ENCODE data around the gene CHCT1. TPM values are rescaled to one million over a fixed set of nuclear protein-coding genes. Genes with fewer than 3 reads are reported as not detected.
"Not testable (repeated sequence)": the region's sequence is repeated elsewhere in the genome, so short reads cannot be mapped to it uniquely, and the experiment has no call there.

CHCT1 gene
- not detected in 2 replicates for total RNA-seq (2022)
- Bru-seq, nascent RNA: not detected
- BruChase-seq, experiment 1, labeled RNA remaining after a 2-hour chase: not detected
- BruChase-seq, experiment 2, labeled RNA remaining after a 6-hour chase: not detected
- long read RNA-seq: 0 reads

- Mint-ChIP-seq H3K9me3 (ENCODE audit: unreplicated experiment) (no peaks in the 10 kb centered on the region), H3K4me1 (ENCODE audit: low read depth, unreplicated experiment) (no peaks in the 10 kb centered on the region), H3K27ac (ENCODE audit: unreplicated experiment) (no peak within 1 kb of the TSS), H3K4me3 (ENCODE audit: unreplicated experiment) (peak within 1 kb of the TSS; percentile 20), H3K36me3 (ENCODE audit: insufficient read depth, unreplicated experiment) (no peaks in the 10 kb centered on the region), H3K27me3 (ENCODE audit: insufficient read depth, unreplicated experiment) (no peaks in the 10 kb centered on the region)
- TF ChIP-seq, protein P1, sequence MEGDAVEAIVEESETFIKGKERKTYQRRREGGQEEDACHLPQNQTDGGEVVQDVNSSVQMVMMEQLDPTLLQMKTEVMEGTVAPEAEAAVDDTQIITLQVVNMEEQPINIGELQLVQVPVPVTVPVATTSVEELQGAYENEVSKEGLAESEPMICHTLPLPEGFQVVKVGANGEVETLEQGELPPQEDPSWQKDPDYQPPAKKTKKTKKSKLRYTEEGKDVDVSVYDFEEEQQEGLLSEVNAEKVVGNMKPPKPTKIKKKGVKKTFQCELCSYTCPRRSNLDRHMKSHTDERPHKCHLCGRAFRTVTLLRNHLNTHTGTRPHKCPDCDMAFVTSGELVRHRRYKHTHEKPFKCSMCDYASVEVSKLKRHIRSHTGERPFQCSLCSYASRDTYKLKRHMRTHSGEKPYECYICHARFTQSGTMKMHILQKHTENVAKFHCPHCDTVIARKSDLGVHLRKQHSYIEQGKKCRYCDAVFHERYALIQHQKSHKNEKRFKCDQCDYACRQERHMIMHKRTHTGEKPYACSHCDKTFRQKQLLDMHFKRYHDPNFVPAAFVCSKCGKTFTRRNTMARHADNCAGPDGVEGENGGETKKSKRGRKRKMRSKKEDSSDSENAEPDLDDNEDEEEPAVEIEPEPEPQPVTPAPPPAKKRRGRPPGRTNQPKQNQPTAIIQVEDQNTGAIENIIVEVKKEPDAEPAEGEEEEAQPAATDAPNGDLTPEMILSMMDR (IDR thresholded peaks at IDR 0.05; ENCODE audit: insufficient read depth in 1 of 2, low read depth in 1 of 2, low read length in 1 of 2, severe bottlenecking in 1 of 2, unreplicated experiment in 1 of 2): no peak
- DNase-seq: no peak
- intact Hi-C loops (cut with micrococcal nuclease; ENCODE audit: unreplicated experiment): loop anchor here (2.0 kb wide), 1 partner anchor 15 kb away; no protein-coding TSS in a partner anchor
- H3K36me3 ChIP-seq (ENCODE audit: control insufficient read depth, insufficient read depth, low read length): no peaks in the 10 kb centered on the region
- H3K27me3 ChIP-seq (replicated peaks; ENCODE audit: control insufficient read depth, insufficient read depth, low read length): no peaks in the 10 kb centered on the region
- POLR2A ChIA-PET: no interaction called here
- H3K4me1 ChIP-seq: no peaks in the 10 kb centered on the region
- CTCF ChIA-PET: no interaction called here
- H3K4me3 ChIP-seq (ENCODE audit: low read depth, low read length): no peak within 1 kb of the TSS
- H3K9me3 ChIP-seq: no peaks in the 10 kb centered on the region
- no TSS peak for BruUV-seq (replicated peaks)
Observed at GRCh38 chr17:60422162-60422665, at the start of gene CHCT1. Gene CHCT1, plus strand, starts transcription at chr17:60422489. Its CDS starts 104 bp downstream, at chr17:60422593.

GRCh38 chr17:60372790-60373483 is 49.4 kb upstream of the CHCT1 start:
- TF ChIP-seq, protein P1 (IDR thresholded peaks at IDR 0.05; ENCODE audit: insufficient read depth in 1 of 2, low read depth in 1 of 2, low read length in 1 of 2, severe bottlenecking in 1 of 2, unreplicated experiment in 1 of 2): no peak
- intact Hi-C loops (cut with micrococcal nuclease; ENCODE audit: unreplicated experiment): no loop called here
- H3K9me3 ChIP-seq: no peaks in the 10 kb centered on the region
- Mint-ChIP-seq H3K4me1 (ENCODE audit: low read depth, unreplicated experiment) (peaks cover 7% of the 10 kb centered on the region), H3K36me3 (ENCODE audit: insufficient read depth, unreplicated experiment) (peaks cover 6% of the 10 kb centered on the region), H3K4me3 (ENCODE audit: unreplicated experiment) (no peak overlapping the region), H3K27ac (ENCODE audit: unreplicated experiment) (no peak overlapping the region), H3K27me3 (ENCODE audit: insufficient read depth, unreplicated experiment) (no peaks in the 10 kb centered on the region), H3K9me3 (ENCODE audit: unreplicated experiment) (no peaks in the 10 kb centered on the region)
- H3K36me3 ChIP-seq (ENCODE audit: control insufficient read depth, insufficient read depth, low read length): no peaks in the 10 kb centered on the region
- H3K27me3 ChIP-seq (replicated peaks; ENCODE audit: control insufficient read depth, insufficient read depth, low read length): no peaks in the 10 kb centered on the region
- ChIA-PET CTCF (no interaction called here), POLR2A (no interaction called here)
- no peak for DNase-seq
- H3K4me3 ChIP-seq (ENCODE audit: low read depth, low read length): no peak overlapping the region
- BruUV-seq (replicated peaks): no TSS peak
- no peaks in the 10 kb centered on the region for H3K4me1 ChIP-seq

DNA sequence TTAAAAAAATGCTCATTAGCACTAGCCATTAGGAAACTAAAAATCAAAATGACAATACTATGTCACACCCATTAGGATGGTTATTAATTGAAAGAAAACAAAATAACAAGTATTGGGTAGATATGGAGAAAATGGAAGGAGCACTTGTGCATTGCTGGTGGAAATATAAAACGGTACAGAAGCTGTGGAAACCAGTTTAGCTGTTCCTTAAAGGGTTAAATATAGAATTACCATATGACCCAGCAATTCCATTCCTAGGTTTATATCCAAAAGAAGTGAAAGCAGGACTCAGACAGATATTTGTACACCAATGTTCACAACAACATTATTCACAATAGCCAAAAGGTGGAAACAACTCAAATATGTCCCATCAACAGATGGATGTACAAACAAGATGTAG is 44.1 kb upstream of the CHCT1 start:
- H3K4me3 Mint-ChIP-seq (ENCODE audit: unreplicated experiment); H3K27me3 ChIP-seq (replicated peaks; ENCODE audit: control insufficient read depth, insufficient read depth, low read length); H3K36me3 ChIP-seq (ENCODE audit: control insufficient read depth, insufficient read depth, low read length); DNase-seq; H3K27me3 Mint-ChIP-seq (ENCODE audit: insufficient read depth, unreplicated experiment); H3K27ac Mint-ChIP-seq (ENCODE audit: unreplicated experiment); BruUV-seq (replicated peaks); POLR2A ChIA-PET; H3K9me3 Mint-ChIP-seq (ENCODE audit: unreplicated experiment); CTCF ChIA-PET; H3K4me1 ChIP-seq; intact Hi-C loops (cut with micrococcal nuclease; ENCODE audit: unreplicated experiment); H3K4me3 ChIP-seq (ENCODE audit: low read depth, low read length); H3K36me3 Mint-ChIP-seq (ENCODE audit: insufficient read depth, unreplicated experiment); H3K9me3 ChIP-seq; H3K4me1 Mint-ChIP-seq (ENCODE audit: low read depth, unreplicated experiment): not testable (repeated sequence)

DNA sequence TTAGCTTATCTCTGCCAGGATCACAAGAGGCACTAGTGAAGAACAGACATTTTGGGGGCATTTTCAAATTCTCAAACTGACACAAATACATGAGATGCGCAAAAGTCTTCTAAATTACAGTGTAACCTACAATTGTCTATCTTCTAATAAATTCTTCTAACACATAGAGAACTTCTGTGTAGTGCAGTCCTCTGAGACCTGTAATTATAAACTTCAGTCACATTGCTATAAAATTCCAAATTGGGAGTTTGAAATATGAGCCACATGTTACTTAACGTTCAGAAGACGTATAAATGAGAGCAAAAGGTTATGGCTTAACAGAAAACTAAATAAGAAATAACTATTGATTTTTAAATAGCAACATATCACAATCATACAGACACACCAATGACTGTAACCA is 42.8 kb upstream of the CHCT1 start:
- peaks cover 11% of the 10 kb centered on the region; the same call in 1 of the 2 replicates for H3K4me1 ChIP-seq
- H3K4me3 Mint-ChIP-seq (ENCODE audit: unreplicated experiment); H3K36me3 Mint-ChIP-seq (ENCODE audit: insufficient read depth, unreplicated experiment); BruUV-seq (replicated peaks); DNase-seq; POLR2A ChIA-PET; H3K27ac Mint-ChIP-seq (ENCODE audit: unreplicated experiment); H3K27me3 ChIP-seq (replicated peaks; ENCODE audit: control insufficient read depth, insufficient read depth, low read length); H3K36me3 ChIP-seq (ENCODE audit: control insufficient read depth, insufficient read depth, low read length); H3K9me3 Mint-ChIP-seq (ENCODE audit: unreplicated experiment); intact Hi-C loops (cut with micrococcal nuclease; ENCODE audit: unreplicated experiment); H3K9me3 ChIP-seq; CTCF ChIA-PET; H3K27me3 Mint-ChIP-seq (ENCODE audit: insufficient read depth, unreplicated experiment); H3K4me3 ChIP-seq (ENCODE audit: low read depth, low read length): not testable (repeated sequence)
- peaks cover 12% of the 10 kb centered on the region for H3K4me1 Mint-ChIP-seq (ENCODE audit: low read depth, unreplicated experiment)

Data from Caco-2 (cell line).